Vagina (tissue), 2 donors: Measurements from ENCODE around the gene BTBD17. TPM values are rescaled to one million over a fixed set of nuclear protein-coding genes. Genes with fewer than 3 reads are reported as not detected.
A peak's percentile ranks its signal among the peaks of the same experiment; 100 is the strongest.

ENCODE experiments used
- DNase-seq, 2 donors: peaks; one replicate each; pipeline ENCODE4 v3.0.0-alpha.2; 2017; ENCODE audit errors: extremely low spot score in 2 of 2
- H3K27ac ChIP-seq: fragments of 200-600 bp; sonication (generic); one replicate; pipeline ENCODE4 v1.5.1; 2019
- H3K27me3 ChIP-seq: fragments of 200-600 bp; sonication (generic); one replicate; pipeline ENCODE4 v1.5.1; 2019
- H3K36me3 ChIP-seq, 2 donors: fragments of 200-600 bp; sonication (generic); one replicate each; pipeline ENCODE4 v1.5.1; 2017 to 2019
- H3K4me1 ChIP-seq: fragments of 200-600 bp; sonication (generic); one replicate; pipeline ENCODE4 v1.5.1; 2019
- H3K4me3 ChIP-seq, 2 donors: fragments of 200-600 bp; sonication (generic); 1 replicate in 1 of 2; 2 replicates in 1 of 2; pipeline ENCODE4 v1.5.1; 2016 to 2019
- H3K9me3 ChIP-seq: fragments of 200-600 bp; sonication (generic); one replicate; pipeline ENCODE4 v1.5.1; 2019
- POLR2A ChIP-seq, 2 donors: fragments of 450-650 bp; IDR thresholded peaks; one replicate each; pipeline ENCODE4 v1.6.1; 2017; ENCODE audit warnings: antibody characterized with exemption in 2 of 2, mild to moderate bottlenecking in 2 of 2, moderate library complexity in 2 of 2
- POLR2AphosphoS5 ChIP-seq, 2 donors: sonication (generic); formaldehyde crosslinking; IDR thresholded peaks; one replicate each; pipeline ENCODE4 v1.9.0; 2017; ENCODE audit warnings: antibody characterized with exemption in 2 of 2, mild to moderate bottlenecking in 2 of 2, low read depth in 1 of 2; ENCODE audit not compliant: insufficient read depth in 1 of 2
- intact Hi-C: fragments of 100-400 bp; cut with DNase I; formaldehyde crosslinking; loops from one replicate; pipeline ENCODE4 v1.15.1; 2023
- total RNA-seq: library from RNA; depleted of rRNA; stranded (reverse); fragments of >200 nt; gene quantifications from one replicate; pipeline ENCODE4 v1.2.3, GENCODE V29; 2016
- TF ChIP-seq, protein P1 (sequence below), 3 experiments: fragments of 450-650 bp in 2 of 3; fragments of 200-600 bp in 1 of 3; sonication (generic) in 1 of 3; IDR thresholded peaks; one replicate each; pipeline ENCODE4 v1.5.1; 2017 to 2019; ENCODE audit warnings: antibody characterized with exemption in 3 of 3, mild to moderate bottlenecking in 2 of 3, moderate library complexity in 2 of 3

Gene BTBD17
- total RNA-seq, 1 donor from 2014 or later = not detected

- DNase-seq = no peak
- H3K27ac ChIP-seq = no peak overlapping the region
- H3K27me3 ChIP-seq = no peaks in the 10 kb centered on the region
- no peaks in the 10 kb centered on the region for H3K36me3 ChIP-seq
- peaks cover 20% of the 10 kb centered on the region for H3K4me1 ChIP-seq
- H3K4me3 ChIP-seq = no peak overlapping the region
- TF ChIP-seq, protein P1, sequence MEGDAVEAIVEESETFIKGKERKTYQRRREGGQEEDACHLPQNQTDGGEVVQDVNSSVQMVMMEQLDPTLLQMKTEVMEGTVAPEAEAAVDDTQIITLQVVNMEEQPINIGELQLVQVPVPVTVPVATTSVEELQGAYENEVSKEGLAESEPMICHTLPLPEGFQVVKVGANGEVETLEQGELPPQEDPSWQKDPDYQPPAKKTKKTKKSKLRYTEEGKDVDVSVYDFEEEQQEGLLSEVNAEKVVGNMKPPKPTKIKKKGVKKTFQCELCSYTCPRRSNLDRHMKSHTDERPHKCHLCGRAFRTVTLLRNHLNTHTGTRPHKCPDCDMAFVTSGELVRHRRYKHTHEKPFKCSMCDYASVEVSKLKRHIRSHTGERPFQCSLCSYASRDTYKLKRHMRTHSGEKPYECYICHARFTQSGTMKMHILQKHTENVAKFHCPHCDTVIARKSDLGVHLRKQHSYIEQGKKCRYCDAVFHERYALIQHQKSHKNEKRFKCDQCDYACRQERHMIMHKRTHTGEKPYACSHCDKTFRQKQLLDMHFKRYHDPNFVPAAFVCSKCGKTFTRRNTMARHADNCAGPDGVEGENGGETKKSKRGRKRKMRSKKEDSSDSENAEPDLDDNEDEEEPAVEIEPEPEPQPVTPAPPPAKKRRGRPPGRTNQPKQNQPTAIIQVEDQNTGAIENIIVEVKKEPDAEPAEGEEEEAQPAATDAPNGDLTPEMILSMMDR (IDR thresholded peaks at IDR 0.05) = no peak
- TF ChIP-seq POLR2AphosphoS5 (IDR thresholded peaks at IDR 0.05; ENCODE audit: insufficient read depth in 1 of 2, low read depth in 1 of 2) = no peak
- intact Hi-C loops = no loop called here
- H3K9me3 ChIP-seq = no peaks in the 10 kb centered on the region
Measured at GRCh38 chr17:74328487-74328886, 33.2 kb downstream of the BTBD17 start.

DNA sequence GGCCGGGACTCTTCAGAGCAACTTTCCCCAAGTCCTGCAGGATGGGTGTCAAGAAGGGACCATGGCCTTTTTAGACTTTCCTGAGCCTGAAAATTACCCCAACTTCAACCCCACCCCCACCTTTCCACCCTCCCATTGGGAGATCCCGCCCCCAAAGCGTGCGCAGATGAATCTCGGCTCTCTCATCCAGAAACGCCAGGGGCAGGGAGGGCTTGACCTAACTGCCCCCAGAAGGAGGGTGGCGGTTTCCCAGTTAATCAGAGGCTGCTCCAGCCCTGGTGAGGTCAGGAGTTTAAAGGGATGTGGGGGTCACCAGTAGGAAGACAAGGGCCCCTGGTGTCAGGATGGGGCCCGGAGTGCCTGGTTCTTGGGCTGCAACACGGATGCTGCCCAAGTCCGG is 35.2 kb downstream of the BTBD17 start:
- Histone ChIP-seq H3K4me3 (peak overlapping the region; percentile 28 to 52), H3K9me3 (no peaks in the 10 kb centered on the region), H3K36me3 (no peaks in the 10 kb centered on the region), H3K27me3 (no peaks in the 10 kb centered on the region), H3K27ac (no peak overlapping the region), H3K4me1 (peaks cover 20% of the 10 kb centered on the region)
- DNase-seq = no peak
- intact Hi-C loops = no loop called here
- TF ChIP-seq, protein P1 (IDR thresholded peaks at IDR 0.05) = no peak
- TF ChIP-seq POLR2A (IDR thresholded peaks at IDR 0.05) (no peak), POLR2AphosphoS5 (IDR thresholded peaks at IDR 0.05; ENCODE audit: insufficient read depth in 1 of 2, low read depth in 1 of 2) (no peak)

DNA sequence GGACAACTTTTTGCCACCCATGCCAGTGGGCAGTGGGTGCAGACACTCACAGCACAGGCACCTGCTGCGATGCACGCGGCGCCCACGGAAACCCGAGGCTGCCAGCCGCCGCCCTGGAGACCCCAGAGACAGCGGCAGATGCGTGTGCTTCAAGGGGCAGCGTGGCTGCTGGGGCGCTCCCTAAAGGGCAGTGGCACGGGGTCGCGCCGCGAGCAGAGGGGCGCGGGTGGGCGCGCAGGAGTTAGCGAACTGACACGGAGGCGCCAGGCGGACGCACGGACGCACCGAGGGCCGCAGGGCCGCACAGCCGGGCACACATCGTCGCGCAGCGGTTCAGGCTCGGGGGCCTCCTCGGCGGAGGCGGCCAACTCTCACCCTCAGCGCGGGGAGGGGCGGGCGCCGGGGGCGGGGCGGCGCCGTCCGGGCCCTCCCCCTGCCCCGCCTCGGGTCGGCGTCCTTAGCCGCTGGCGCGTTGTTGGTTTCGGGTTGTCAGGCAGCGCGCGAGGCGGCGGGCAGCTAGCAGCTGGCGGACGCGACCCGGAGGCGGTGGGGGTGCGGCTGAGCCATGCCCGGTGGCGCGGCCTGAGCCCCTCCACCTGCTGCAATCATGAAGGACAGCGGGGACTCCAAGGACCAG is 35.8 kb downstream of the BTBD17 start, which contains the start of gene KIF19:
Gene KIF19 (plus strand): TSS at position 484 of the 637 bp plus-strand sequence. CDS start 124 bp downstream, at position 608.
- Histone ChIP-seq H3K4me3 (peak within 1 kb of the TSS; percentile 28 to 52), H3K36me3 (no peaks in the 10 kb centered on the region), H3K9me3 (no peaks in the 10 kb centered on the region), H3K4me1 (peaks cover 20% of the 10 kb centered on the region), H3K27ac (no peak within 1 kb of the TSS), H3K27me3 (no peaks in the 10 kb centered on the region)
- TF ChIP-seq, protein P1 (IDR thresholded peaks at IDR 0.05) = no peak
- no peak for TF ChIP-seq POLR2AphosphoS5 (IDR thresholded peaks at IDR 0.05; ENCODE audit: insufficient read depth in 1 of 2, low read depth in 1 of 2)
- TF ChIP-seq POLR2A (IDR thresholded peaks at IDR 0.05) = no peak
- intact Hi-C loops = no loop called here
- DNase-seq = no peak

DNA sequence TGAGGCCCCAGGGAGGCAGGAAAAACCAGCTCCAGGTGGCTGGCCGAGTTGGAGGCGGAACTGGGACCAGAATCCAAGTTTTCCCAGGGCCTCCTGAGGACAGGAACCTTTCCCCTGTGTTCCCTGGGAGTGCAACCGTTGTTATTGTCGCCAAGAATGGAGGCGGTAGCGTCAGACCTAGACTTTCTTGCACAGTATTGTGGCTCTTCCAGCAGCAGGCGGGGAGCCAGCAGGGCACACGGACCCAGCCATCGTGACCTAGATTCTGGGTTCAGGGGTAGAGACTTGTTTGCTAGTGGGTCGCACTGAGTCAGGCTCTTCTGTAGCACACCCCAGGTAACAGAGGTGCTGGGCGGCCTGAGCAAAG is 36.3 kb downstream of the BTBD17 start:
- TF ChIP-seq POLR2A (IDR thresholded peaks at IDR 0.05) (no peak), POLR2AphosphoS5 (IDR thresholded peaks at IDR 0.05; ENCODE audit: insufficient read depth in 1 of 2, low read depth in 1 of 2) (no peak)
- TF ChIP-seq, protein P1 (IDR thresholded peaks at IDR 0.05) = no peak
- peaks cover 20% of the 10 kb centered on the region for H3K4me1 ChIP-seq
- H3K27me3 ChIP-seq = no peaks in the 10 kb centered on the region
- no peak overlapping the region for H3K27ac ChIP-seq
- intact Hi-C loops = no loop called here
- DNase-seq = no peak
- no peaks in the 10 kb centered on the region for H3K36me3 ChIP-seq
- H3K9me3 ChIP-seq = no peaks in the 10 kb centered on the region
- peak overlapping the region; percentile 28 to 52 for H3K4me3 ChIP-seq

DNA sequence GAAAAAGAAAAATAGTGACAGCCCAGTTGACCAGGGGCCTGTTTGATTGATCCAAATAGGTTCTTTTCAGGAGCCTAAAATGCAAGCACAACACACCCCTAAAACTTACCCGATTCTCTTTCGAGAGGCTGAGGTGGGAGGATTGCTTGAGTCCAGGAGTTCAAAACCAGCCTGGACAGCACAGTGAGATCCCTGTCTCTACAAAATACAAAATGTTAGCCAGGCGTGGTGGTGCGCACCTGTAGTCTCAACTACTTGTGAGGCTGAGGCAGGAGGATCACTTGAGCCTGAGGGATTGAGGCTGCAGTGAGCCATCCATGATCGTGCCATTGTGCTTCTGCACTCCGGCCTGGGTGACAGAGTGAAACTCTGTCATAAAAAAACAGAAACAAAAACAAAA is 37.1 kb downstream of the BTBD17 start:
- H3K27ac ChIP-seq = no peak overlapping the region
- H3K4me3 ChIP-seq = no peak overlapping the region
- no peak for DNase-seq
- TF ChIP-seq POLR2A (IDR thresholded peaks at IDR 0.05) (no peak), POLR2AphosphoS5 (IDR thresholded peaks at IDR 0.05; ENCODE audit: insufficient read depth in 1 of 2, low read depth in 1 of 2) (no peak)
- TF ChIP-seq, protein P1 (IDR thresholded peaks at IDR 0.05) = no peak
- H3K27me3 ChIP-seq = no peaks in the 10 kb centered on the region
- H3K4me1 ChIP-seq = peaks cover 20% of the 10 kb centered on the region
- no peaks in the 10 kb centered on the region for H3K9me3 ChIP-seq
- no peaks in the 10 kb centered on the region for H3K36me3 ChIP-seq
- intact Hi-C loops = no loop called here
